Ishikawa (cell line): ENCODE data around the gene MAS1.

Experiments used
- CEBPB ChIP-seq: IDR thresholded peaks from 2 replicates; pipeline ENCODE4 v1.6.1; 2012
- CREB1 ChIP-seq: IDR thresholded peaks from 2 replicates; pipeline ENCODE4 v1.6.1; 2012; ENCODE audit warnings: low read depth
- EGR1 ChIP-seq: IDR thresholded peaks from 2 replicates; pipeline ENCODE4 v1.6.1; 2012
- EP300 ChIP-seq: IDR thresholded peaks from 2 replicates; pipeline ENCODE4 v1.6.1; 2012; ENCODE audit warnings: borderline replicate concordance
- FOXM1 ChIP-seq: IDR thresholded peaks from 2 replicates; pipeline ENCODE4 v1.6.1; 2012; ENCODE audit warnings: low read depth, borderline replicate concordance
- MAX ChIP-seq: IDR thresholded peaks from 2 replicates; pipeline ENCODE4 v1.6.1; 2012
- NFIC ChIP-seq: IDR thresholded peaks from 2 replicates; pipeline ENCODE4 v1.6.1; 2012
- RAD21 ChIP-seq: IDR thresholded peaks from 2 replicates; pipeline ENCODE4 v1.6.1; 2012; ENCODE audit warnings: low read depth
- REST ChIP-seq: IDR thresholded peaks from 2 replicates; pipeline ENCODE4 v1.6.1; 2012; ENCODE audit warnings: low read depth, mild to moderate bottlenecking
- TAF1 ChIP-seq: IDR thresholded peaks from 2 replicates; pipeline ENCODE4 v1.6.1; 2012; ENCODE audit warnings: low read depth, mild to moderate bottlenecking
- TCF12 ChIP-seq: IDR thresholded peaks from 2 replicates; pipeline ENCODE4 v1.6.1; 2012; ENCODE audit warnings: low read depth
- TEAD4 ChIP-seq: IDR thresholded peaks from 2 replicates; pipeline ENCODE4 v1.6.1; 2012
- USF1 ChIP-seq: IDR thresholded peaks from 2 replicates; pipeline ENCODE4 v1.6.1; 2012
- YY1 ChIP-seq: IDR thresholded peaks from 2 replicates; pipeline ENCODE4 v1.6.1; 2012; ENCODE audit warnings: low read depth
- ZBTB7A ChIP-seq: IDR thresholded peaks from 2 replicates; pipeline ENCODE4 v1.6.1; 2012; ENCODE audit warnings: low read depth

The MAS1 gene

GRCh38 chr6:159935633-159936032 lies 44.8 kb downstream of the MAS1 start:
- TF ChIP-seq EP300: no peak
- no peak for TF ChIP-seq ZBTB7A
- no peak for TF ChIP-seq TAF1
- TF ChIP-seq MAX: no peak
- no peak for TF ChIP-seq RAD21
- TF ChIP-seq CREB1: no peak
- TF ChIP-seq TEAD4: no peak
- TF ChIP-seq EGR1: no peak
- no peak for TF ChIP-seq TCF12
- TF ChIP-seq NFIC: no peak
- TF ChIP-seq CEBPB: no peak
- no peak for TF ChIP-seq FOXM1

- no peak for TF ChIP-seq ZBTB7A
- TF ChIP-seq USF1: no peak
- TF ChIP-seq CEBPB: no peak
- TF ChIP-seq TAF1: no peak
- TF ChIP-seq TEAD4: no peak
- TF ChIP-seq FOXM1: no peak
- no peak for TF ChIP-seq EGR1
- TF ChIP-seq NFIC: no peak
- TF ChIP-seq YY1: no peak
- no peak for TF ChIP-seq CREB1
- no peak for TF ChIP-seq TCF12
- no peak for TF ChIP-seq RAD21
- no peak for TF ChIP-seq EP300
- no peak for TF ChIP-seq REST
- no peak for TF ChIP-seq MAX
These were observed 48.8 kb downstream of the MAS1 start for GRCh38 chr6:159939591-159940016.
